Activated T-helper 1 cell treated with anti-CD3 and anti-CD28 coated beads, Interleukin-12 subunit alpha, Interleukin-12 subunit beta, Interleukin-2, Interleukin-4 antibody, amounts not matched to agents 30 ng/mL and 10 ng/mL and 1 ng/mL, durations not matched to agents 14 hours and 24 hours and 36 hours (primary cell): Measurements from ENCODE around the gene JMJD1C. TPM values are rescaled to one million over a fixed set of nuclear protein-coding genes. Genes with fewer than 3 reads are reported as not detected.
"Not testable (repeated sequence)": the region's sequence is repeated elsewhere in the genome, so short reads cannot be mapped to it uniquely, and the experiment has no call there.

ENCODE experiments used
- DNase-seq: peaks from one replicate; pipeline ENCODE4 v3.0.0; 2021; ENCODE audit warnings: low spot score
- H3K27ac Mint-ChIP-seq: one replicate; pipeline ENCODE4 v1.8.0; 2021; ENCODE audit warnings: mild to moderate bottlenecking, mixed read lengths
- H3K27me3 Mint-ChIP-seq: one replicate; pipeline ENCODE4 v1.8.0; 2022; ENCODE audit warnings: mild to moderate bottlenecking, moderate library complexity, mixed read lengths; ENCODE audit not compliant: insufficient read depth
- H3K36me3 Mint-ChIP-seq: one replicate; pipeline ENCODE4 v1.8.0; 2021; ENCODE audit warnings: low read depth, mixed read lengths
- H3K4me1 Mint-ChIP-seq: one replicate; pipeline ENCODE4 v1.8.0; 2021; ENCODE audit warnings: low read depth, mixed read lengths
- H3K4me3 Mint-ChIP-seq: one replicate; pipeline ENCODE4 v1.8.0; 2021; ENCODE audit warnings: mild to moderate bottlenecking, moderate library complexity, mixed read lengths
- H3K9me3 Mint-ChIP-seq: one replicate; pipeline ENCODE4 v1.8.0; 2021; ENCODE audit warnings: mixed read lengths
- intact Hi-C: fragments of 100-400 bp; cut with micrococcal nuclease; formaldehyde crosslinking; loops from one replicate; pipeline ENCODE4 v1.15.1; 2024
- total RNA-seq: library from RNA; stranded (reverse); gene quantifications from 2 replicates; pipeline ENCODE4 v1.2.3, GENCODE V29; 2022

Gene JMJD1C
- total RNA-seq, 1 donor from 2014 or later: 48.0 TPM

GRCh38 chr10:63300801-63301200, 165.0 kb downstream of the JMJD1C start:
- no peaks in the 10 kb centered on the region for H3K27me3 Mint-ChIP-seq
- intact Hi-C loops: no loop called here
- H3K27ac Mint-ChIP-seq: no peak overlapping the region
- DNase-seq: no peak
- no peaks in the 10 kb centered on the region for H3K4me1 Mint-ChIP-seq
- H3K9me3 Mint-ChIP-seq: no peaks in the 10 kb centered on the region
- no peaks in the 10 kb centered on the region for H3K36me3 Mint-ChIP-seq
- H3K4me3 Mint-ChIP-seq: no peak overlapping the region

- Mint-ChIP-seq H3K9me3 (no peaks in the 10 kb centered on the region), H3K4me3 (no peak overlapping the region), H3K4me1 (no peaks in the 10 kb centered on the region), H3K36me3 (no peaks in the 10 kb centered on the region), H3K27ac (no peak overlapping the region), H3K27me3 (no peaks in the 10 kb centered on the region)
- intact Hi-C loops: no loop called here
- DNase-seq: no peak
Measured at GRCh38 chr10:63297941-63298340, 167.8 kb downstream of the JMJD1C start.

DNA sequence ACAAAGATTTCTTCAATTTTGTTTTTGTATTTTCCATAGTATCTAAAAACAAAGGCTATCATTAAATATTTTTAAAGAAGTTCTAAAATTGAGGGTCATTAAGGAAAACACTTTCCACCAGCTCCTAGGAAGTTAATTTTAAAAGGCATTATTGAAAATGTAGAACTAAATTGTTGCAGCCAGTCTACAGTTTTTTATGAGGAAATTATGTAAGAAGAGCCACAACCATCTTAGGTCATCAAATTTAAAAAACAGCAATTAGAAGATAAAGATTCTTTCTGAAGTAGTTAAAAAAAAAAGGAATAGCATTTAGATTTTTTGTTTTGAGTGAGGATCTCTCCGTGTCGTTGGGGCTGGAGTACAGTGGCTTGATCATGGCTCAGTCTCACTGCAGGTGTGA, 171.0 kb downstream of the JMJD1C start:
- no peak for DNase-seq
- H3K27me3 Mint-ChIP-seq: no peaks in the 10 kb centered on the region

GRCh38 chr10:63292847-63293246, 172.9 kb downstream of the JMJD1C start:
- not testable (repeated sequence) for H3K9me3 Mint-ChIP-seq, H3K4me1 Mint-ChIP-seq

More for the DNA sequence above, 171.0 kb downstream of the JMJD1C start:
- no peaks in the 10 kb centered on the region for H3K9me3 Mint-ChIP-seq
- no peak overlapping the region for H3K4me3 Mint-ChIP-seq
- no peaks in the 10 kb centered on the region for H3K4me1 Mint-ChIP-seq
- H3K27ac Mint-ChIP-seq: no peak overlapping the region
- intact Hi-C loops: no loop called here
- no peaks in the 10 kb centered on the region for H3K36me3 Mint-ChIP-seq

GRCh38 chr10:63288170-63288569, 177.6 kb downstream of the JMJD1C start:
- Mint-ChIP-seq H3K27me3 (no peaks in the 10 kb centered on the region), H3K36me3 (peaks cover 2% of the 10 kb centered on the region)
- intact Hi-C loops: no loop called here

More at GRCh38 chr10:63292847-63293246, 172.9 kb downstream of the JMJD1C start:
- DNase-seq, H3K36me3 Mint-ChIP-seq, intact Hi-C loops, H3K27me3 Mint-ChIP-seq, H3K27ac Mint-ChIP-seq, H3K4me3 Mint-ChIP-seq: not testable (repeated sequence)

DNA sequence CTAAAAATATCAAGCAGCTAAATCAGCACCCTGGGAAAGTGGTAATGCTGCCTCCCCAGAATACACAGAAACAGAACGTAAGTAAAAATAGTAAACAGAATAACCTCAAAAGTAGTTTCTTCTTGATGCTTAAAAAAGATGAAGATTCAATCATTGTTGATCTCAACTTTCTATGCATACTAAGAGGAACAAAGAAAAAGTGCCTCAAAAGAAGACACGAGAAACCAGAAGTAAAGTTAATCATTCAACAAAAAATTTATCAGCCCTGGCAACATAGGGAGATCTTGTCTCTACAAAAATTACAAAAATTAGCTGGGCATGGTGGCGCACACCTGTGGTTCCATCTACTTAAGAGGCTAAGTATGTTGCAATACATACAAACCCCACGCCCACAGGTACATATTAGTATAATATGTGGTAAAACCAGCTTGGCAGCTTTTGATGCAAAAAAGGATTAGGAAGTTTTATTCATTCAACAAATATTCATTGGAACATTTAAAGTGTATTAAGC, 179.0 kb downstream of the JMJD1C start:
- H3K9me3 Mint-ChIP-seq: no peaks in the 10 kb centered on the region
- no peak overlapping the region for H3K4me3 Mint-ChIP-seq
- DNase-seq: no peak
- no peak overlapping the region for H3K27ac Mint-ChIP-seq
- no peaks in the 10 kb centered on the region for H3K27me3 Mint-ChIP-seq
- H3K36me3 Mint-ChIP-seq: peaks cover 2% of the 10 kb centered on the region
- no peaks in the 10 kb centered on the region for H3K4me1 Mint-ChIP-seq
- intact Hi-C loops: no loop called here

More at GRCh38 chr10:63288170-63288569, 177.6 kb downstream of the JMJD1C start:
- Mint-ChIP-seq H3K9me3 (no peaks in the 10 kb centered on the region), H3K4me3 (no peak overlapping the region), H3K4me1 (no peaks in the 10 kb centered on the region), H3K27ac (no peak overlapping the region)
- DNase-seq: no peak

DNA sequence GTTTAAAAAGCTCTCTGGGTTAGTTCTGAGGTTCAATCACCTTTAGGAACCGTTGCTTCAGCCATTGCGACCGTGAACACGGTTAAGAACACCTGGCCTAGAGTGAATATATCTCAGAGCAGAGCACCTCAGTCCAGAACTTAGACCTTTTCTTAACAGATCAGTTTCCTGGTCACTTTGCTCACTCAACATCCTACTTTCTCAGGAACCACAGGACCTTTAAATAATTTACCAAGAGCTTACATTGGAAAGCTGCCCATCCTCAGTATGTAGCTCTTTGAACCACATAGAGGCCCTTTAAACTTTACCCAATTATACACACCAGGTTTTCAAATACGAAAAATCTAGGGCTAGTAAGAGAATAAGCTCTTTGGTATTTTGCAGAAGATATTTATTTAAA, 179.4 kb downstream of the JMJD1C start:
- Mint-ChIP-seq H3K27me3 (no peaks in the 10 kb centered on the region), H3K36me3 (peaks cover 2% of the 10 kb centered on the region), H3K9me3 (no peaks in the 10 kb centered on the region), H3K4me3 (no peak overlapping the region), H3K4me1 (no peaks in the 10 kb centered on the region), H3K27ac (no peak overlapping the region)
- intact Hi-C loops: no loop called here
- DNase-seq: no peak

- H3K27ac Mint-ChIP-seq, H3K27me3 Mint-ChIP-seq, H3K4me3 Mint-ChIP-seq, intact Hi-C loops, DNase-seq, H3K9me3 Mint-ChIP-seq, H3K4me1 Mint-ChIP-seq, H3K36me3 Mint-ChIP-seq: not testable (repeated sequence)
Measured at GRCh38 chr10:63283901-63284300, 181.9 kb downstream of the JMJD1C start.

DNA sequence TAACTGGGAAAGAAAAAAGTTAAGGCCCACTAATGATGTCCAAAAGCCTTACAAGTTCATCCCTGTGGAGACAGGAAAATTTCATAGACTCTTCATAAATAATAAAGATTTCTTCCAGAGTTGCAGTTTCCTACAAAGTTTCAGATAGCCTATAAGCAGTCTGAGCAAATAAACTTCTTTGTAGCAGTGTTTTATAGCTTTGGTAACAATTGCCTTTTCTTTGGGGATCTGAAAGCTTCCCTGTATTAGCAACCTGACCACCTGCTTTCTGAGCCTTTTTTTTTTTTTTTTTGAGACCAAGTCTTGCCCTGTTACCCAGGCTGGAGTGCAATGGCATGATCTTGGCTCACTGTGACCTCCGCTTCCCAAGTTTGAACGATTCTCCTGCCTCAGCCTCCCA, 182.7 kb downstream of the JMJD1C start:
- no peak overlapping the region for H3K27ac Mint-ChIP-seq
- no peak for DNase-seq
- intact Hi-C loops: no loop called here
- no peak overlapping the region for H3K4me3 Mint-ChIP-seq
- peaks cover 2% of the 10 kb centered on the region for H3K36me3 Mint-ChIP-seq
- no peaks in the 10 kb centered on the region for H3K9me3 Mint-ChIP-seq
- no peaks in the 10 kb centered on the region for H3K27me3 Mint-ChIP-seq
- H3K4me1 Mint-ChIP-seq: no peaks in the 10 kb centered on the region

- H3K4me3 Mint-ChIP-seq: no peak overlapping the region
Measured at GRCh38 chr10:63281967-63282366, 183.8 kb downstream of the JMJD1C start.

GRCh38 chr10:63280386-63280785, 185.4 kb downstream of the JMJD1C start:
- H3K27me3 Mint-ChIP-seq: no peaks in the 10 kb centered on the region
- no peak overlapping the region for H3K4me3 Mint-ChIP-seq
- no peak overlapping the region for H3K27ac Mint-ChIP-seq
- no peak for DNase-seq
- H3K9me3 Mint-ChIP-seq: no peaks in the 10 kb centered on the region
- intact Hi-C loops: no loop called here
- H3K36me3 Mint-ChIP-seq: peaks cover 2% of the 10 kb centered on the region
- no peaks in the 10 kb centered on the region for H3K4me1 Mint-ChIP-seq

More at GRCh38 chr10:63281967-63282366, 183.8 kb downstream of the JMJD1C start:
- no peaks in the 10 kb centered on the region for H3K27me3 Mint-ChIP-seq
- intact Hi-C loops: no loop called here
- no peaks in the 10 kb centered on the region for H3K4me1 Mint-ChIP-seq
- H3K9me3 Mint-ChIP-seq: no peaks in the 10 kb centered on the region
- no peak overlapping the region for H3K27ac Mint-ChIP-seq
- peaks cover 2% of the 10 kb centered on the region for H3K36me3 Mint-ChIP-seq
- no peak for DNase-seq

DNA sequence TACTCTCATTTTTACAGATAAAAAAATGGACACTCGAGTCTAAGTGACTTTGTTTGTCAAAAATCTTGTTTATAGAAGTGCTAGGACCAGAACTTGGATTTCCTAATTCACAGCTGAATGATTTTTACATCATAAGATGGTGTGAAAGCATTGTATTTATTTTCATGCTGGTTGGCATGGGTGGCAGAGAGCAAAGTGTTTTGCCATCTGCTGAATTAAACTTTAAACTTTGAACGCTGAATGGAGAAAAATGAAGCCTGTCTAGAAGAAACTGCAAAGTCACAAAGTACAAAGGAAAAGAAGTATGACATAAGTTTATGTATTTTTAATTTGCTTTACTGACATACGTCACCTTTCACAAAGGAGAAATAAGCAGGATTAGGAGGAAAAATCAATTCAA, 190.7 kb downstream of the JMJD1C start:
- intact Hi-C loops: no loop called here
- Mint-ChIP-seq H3K9me3 (no peaks in the 10 kb centered on the region), H3K27me3 (no peaks in the 10 kb centered on the region), H3K4me3 (no peak overlapping the region), H3K27ac (no peak overlapping the region), H3K4me1 (peaks cover 22% of the 10 kb centered on the region), H3K36me3 (no peaks in the 10 kb centered on the region)
- no peak for DNase-seq

- H3K4me1 Mint-ChIP-seq: peaks cover 22% of the 10 kb centered on the region
- intact Hi-C loops: no loop called here
- DNase-seq: no peak
Measured at GRCh38 chr10:63273577-63273976, 192.2 kb downstream of the JMJD1C start.

More at GRCh38 chr10:63273577-63273976, 192.2 kb downstream of the JMJD1C start:
- Mint-ChIP-seq H3K4me3 (no peak overlapping the region), H3K9me3 (no peaks in the 10 kb centered on the region), H3K36me3 (no peaks in the 10 kb centered on the region), H3K27me3 (no peaks in the 10 kb centered on the region), H3K27ac (peak overlapping the region; percentile 46)
